Activated CD8-positive, alpha-beta T cell treated with anti-CD3 and anti-CD28 coated beads, Interleukin-2, amount 10 ng/mL, durations not matched to agents 7 days and 5 days (primary cell): ENCODE results near the gene HRNR. TPM values are rescaled to one million over a fixed set of nuclear protein-coding genes. Genes with fewer than 3 reads are reported as not detected.
"Not testable (repeated sequence)": the region's sequence is repeated elsewhere in the genome, so short reads cannot be mapped to it uniquely, and the experiment has no call there.

Source experiments
- ATAC-seq: fragments of 150-1000 bp; cut with Tn5 transposase; one replicate; pipeline ENCODE4 v1.10.0; 2021; ENCODE audit warnings: moderate library complexity
- CTCF ChIA-PET: fragments of 350-600 bp; sonication (Branson Sonifier 250); formaldehyde crosslinking; loops from one replicate; lab custom pipeline; 2021; ENCODE audit warnings: antibody characterized with exemption; lab: Charles Lee
- POLR2A ChIA-PET: fragments of 350-600 bp; sonication (Branson Sonifier 250); formaldehyde crosslinking; loops from one replicate; lab custom pipeline; 2021; ENCODE audit warnings: antibody characterized with exemption; lab: Charles Lee
- DNase-seq: peaks from one replicate; pipeline ENCODE4 v3.0.0-alpha.2; 2020
- H3K27ac Mint-ChIP-seq: one replicate; pipeline ENCODE4 v1.8.0; 2021; ENCODE audit warnings: mild to moderate bottlenecking, mixed read lengths
- H3K27me3 Mint-ChIP-seq: one replicate; pipeline ENCODE4 v1.8.0; 2021; ENCODE audit warnings: low read depth, mixed read lengths
- H3K36me3 Mint-ChIP-seq: one replicate; pipeline ENCODE4 v1.8.0; 2021; ENCODE audit warnings: low read depth, mixed read lengths
- H3K4me1 Mint-ChIP-seq: one replicate; pipeline ENCODE4 v1.8.0; 2021; ENCODE audit warnings: low read depth, mixed read lengths
- H3K4me3 Mint-ChIP-seq: one replicate; pipeline ENCODE4 v1.8.0; 2021; ENCODE audit warnings: mild to moderate bottlenecking, mixed read lengths
- H3K9me3 Mint-ChIP-seq: one replicate; pipeline ENCODE4 v1.8.0; 2022; ENCODE audit warnings: mixed read lengths; ENCODE audit not compliant: insufficient read depth
- total RNA-seq, 2 experiments: library from RNA; stranded (reverse); gene quantifications; one replicate each; pipeline ENCODE4 v1.2.3, GENCODE V29; 2021

The HRNR gene
- total RNA-seq, 2 experiments from 2014 or later: not detected

DNA sequence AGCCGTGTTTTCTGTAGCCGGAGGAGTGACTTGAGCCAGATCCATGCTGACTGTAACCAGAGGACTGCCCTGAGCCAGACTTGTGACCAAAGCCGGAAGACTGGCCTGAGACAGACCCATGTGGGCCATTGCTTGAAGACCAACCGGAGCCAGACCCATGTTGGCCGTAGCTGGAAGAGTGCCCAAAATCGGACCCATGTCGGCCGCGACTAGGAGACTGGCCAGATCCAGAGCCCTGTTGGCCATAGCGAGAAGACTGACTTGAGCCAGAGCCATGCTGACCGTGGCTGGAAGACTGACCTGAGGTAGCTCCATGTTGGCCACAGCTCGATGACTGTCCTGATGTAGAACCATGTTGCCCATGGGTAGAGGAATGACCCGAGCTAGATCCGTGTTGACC, 4.6 kb downstream of the HRNR start:
- DNase-seq, H3K27me3 Mint-ChIP-seq, H3K27ac Mint-ChIP-seq, H3K36me3 Mint-ChIP-seq, ATAC-seq, H3K4me3 Mint-ChIP-seq, POLR2A ChIA-PET, CTCF ChIA-PET, H3K4me1 Mint-ChIP-seq: not testable (repeated sequence)
- peaks cover 10% of the 10 kb centered on the region for H3K9me3 Mint-ChIP-seq

DNA sequence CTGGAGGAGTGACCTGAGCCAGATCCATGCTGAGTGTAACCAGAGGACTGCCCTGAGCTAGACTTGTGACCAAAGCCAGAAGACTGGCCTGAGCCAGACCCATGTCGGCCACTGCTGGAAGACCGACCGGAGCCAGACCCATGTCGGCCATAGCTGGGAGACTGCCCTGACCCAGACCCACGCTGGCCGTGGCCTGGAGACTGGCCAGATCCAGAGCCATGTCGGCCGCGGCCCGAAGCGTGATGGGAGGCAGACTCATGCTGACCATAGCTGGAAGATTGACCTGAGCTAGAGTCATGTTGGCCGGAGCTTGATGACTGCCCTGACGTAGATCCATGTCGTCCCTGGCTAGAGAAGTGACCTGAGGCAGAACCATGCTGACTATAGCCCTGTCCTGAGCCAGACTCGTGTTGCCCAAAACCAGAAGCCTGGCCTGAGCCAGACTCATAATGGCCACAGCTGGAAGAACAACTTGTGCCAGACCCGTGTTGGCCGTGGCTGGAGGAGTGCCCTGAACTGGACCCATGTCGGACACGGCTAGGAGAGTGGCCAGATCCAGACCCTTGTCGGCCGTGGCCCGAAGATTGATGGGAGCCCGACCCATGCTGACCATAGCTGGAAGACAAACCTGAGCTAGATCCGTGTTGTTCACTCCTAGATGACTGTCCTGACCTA, 5.1 kb downstream of the HRNR start:
- CTCF ChIA-PET: no interaction called here
- Mint-ChIP-seq H3K27ac (no peak overlapping the region), H3K9me3 (peaks cover 10% of the 10 kb centered on the region), H3K27me3 (peaks cover 6% of the 10 kb centered on the region), H3K4me1 (no peaks in the 10 kb centered on the region), H3K36me3 (no peaks in the 10 kb centered on the region), H3K4me3 (no peak overlapping the region)
- ATAC-seq (no peak), DNase-seq (no peak)
- POLR2A ChIA-PET: no interaction called here

DNA sequence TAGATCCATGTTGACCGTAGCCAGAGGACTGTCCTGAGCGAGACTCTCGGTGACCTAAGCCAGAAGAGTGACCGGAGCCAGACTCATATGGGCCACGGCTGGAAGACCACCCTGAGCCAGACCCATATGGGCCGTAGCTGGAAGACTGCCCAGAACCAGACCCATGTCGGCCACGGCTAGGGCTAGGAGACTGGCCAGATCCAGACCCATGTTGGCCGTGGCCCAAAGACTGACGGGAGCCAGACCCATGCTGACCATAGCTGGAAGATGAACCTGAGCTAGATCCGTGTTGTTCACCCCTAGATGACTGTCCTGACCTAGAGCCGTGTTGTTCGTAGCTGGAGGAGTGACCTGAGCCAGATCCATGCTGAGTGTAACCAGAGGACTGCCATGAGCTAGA, 8.4 kb downstream of the HRNR start:
- H3K36me3 Mint-ChIP-seq, POLR2A ChIA-PET, ATAC-seq, H3K27ac Mint-ChIP-seq, H3K27me3 Mint-ChIP-seq, DNase-seq, H3K4me3 Mint-ChIP-seq, H3K4me1 Mint-ChIP-seq, CTCF ChIA-PET: not testable (repeated sequence)
- H3K9me3 Mint-ChIP-seq: peaks cover 13% of the 10 kb centered on the region

DNA sequence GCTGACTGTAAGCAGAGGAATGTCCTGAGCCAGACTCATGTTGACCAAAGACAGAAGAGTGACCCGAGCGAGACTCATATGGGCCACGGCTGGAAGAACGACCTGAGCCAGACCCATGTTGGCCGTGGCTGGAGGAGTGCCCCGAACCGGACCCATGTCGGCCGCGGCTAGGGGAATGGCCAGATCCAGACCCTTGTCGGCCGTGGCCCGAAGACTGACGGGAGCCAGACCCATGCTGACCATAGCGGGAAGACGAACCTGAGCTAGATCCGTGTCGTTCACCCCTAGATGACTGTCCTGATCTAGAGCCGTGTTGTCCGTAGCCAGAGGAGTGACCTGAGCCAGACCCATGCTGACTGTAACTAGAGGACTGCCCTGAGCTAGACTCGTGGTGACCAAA, 9.1 kb downstream of the HRNR start:
- POLR2A ChIA-PET, CTCF ChIA-PET, ATAC-seq, H3K4me1 Mint-ChIP-seq, H3K4me3 Mint-ChIP-seq, H3K27me3 Mint-ChIP-seq, H3K36me3 Mint-ChIP-seq, DNase-seq, H3K27ac Mint-ChIP-seq: not testable (repeated sequence)
- H3K9me3 Mint-ChIP-seq: peaks cover 13% of the 10 kb centered on the region

DNA sequence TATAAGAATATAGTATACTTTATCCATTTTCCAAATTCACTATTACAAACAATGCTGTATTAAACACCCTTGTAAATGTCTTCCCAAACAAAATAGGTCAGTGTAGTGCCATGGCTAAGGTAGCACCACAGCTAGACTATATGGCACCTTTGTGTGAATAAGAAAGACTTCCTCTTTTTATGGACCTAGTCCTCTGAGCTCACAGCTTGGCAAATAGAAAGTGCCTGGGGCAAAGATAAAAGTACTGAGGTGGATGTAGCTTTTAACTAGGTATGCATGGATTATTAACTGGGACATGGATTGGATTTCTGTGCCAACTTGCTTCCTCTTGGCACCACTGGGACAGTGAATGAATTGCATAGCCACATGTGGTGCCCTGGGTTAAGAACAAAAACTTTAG, 25.0 kb downstream of the HRNR start:
- ChIA-PET POLR2A (no interaction called here), CTCF (interaction anchor here (1.1 to 1.6 kb wide), 5 partner anchors 10 to 260 kb away, joined by 3 to 6 read pairs (median 4); no protein-coding TSS in a partner anchor)
- Mint-ChIP-seq H3K4me1 (no peaks in the 10 kb centered on the region), H3K27ac (no peak overlapping the region), H3K27me3 (peaks cover 10% of the 10 kb centered on the region), H3K36me3 (no peaks in the 10 kb centered on the region), H3K9me3 (no peaks in the 10 kb centered on the region), H3K4me3 (no peak overlapping the region)
- ATAC-seq: no peak
- no peak for DNase-seq

DNA sequence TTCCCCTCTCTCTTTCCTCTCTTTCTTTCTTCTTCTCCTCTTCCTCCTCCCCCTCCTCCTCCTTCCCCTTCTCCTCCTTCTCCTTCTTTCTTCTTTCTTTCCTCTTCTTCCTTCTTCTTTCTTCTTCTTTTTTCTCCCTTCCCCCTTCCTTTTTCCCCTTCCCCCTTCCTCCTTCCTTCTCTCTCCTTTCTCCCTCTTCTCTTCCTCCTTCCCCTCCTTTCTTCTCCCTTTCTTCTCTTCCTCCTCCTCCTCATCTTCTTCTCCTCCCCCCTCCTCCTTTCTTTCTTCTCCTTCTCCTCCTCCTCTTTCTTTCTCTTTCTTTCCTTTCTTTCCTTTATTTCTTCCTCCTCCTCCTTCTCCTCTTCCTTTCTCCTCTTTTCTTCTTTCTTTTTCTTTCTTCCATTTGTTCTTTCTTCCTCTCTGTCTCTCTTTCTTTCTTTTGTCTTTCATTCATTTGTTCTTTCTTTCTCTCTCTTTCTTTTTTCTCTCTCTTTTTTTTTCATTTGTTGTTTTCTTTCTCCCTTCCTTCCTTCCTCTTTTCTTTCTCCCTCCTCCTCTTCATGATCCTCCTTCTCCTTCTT, 26.5 kb downstream of the HRNR start:
- Mint-ChIP-seq H3K36me3 (no peaks in the 10 kb centered on the region), H3K4me3 (no peak overlapping the region), H3K27ac (no peak overlapping the region), H3K4me1 (no peaks in the 10 kb centered on the region), H3K27me3 (peaks cover 8% of the 10 kb centered on the region), H3K9me3 (no peaks in the 10 kb centered on the region)
- DNase-seq (no peak), ATAC-seq (no peak)
- CTCF ChIA-PET: no interaction called here
- POLR2A ChIA-PET: no interaction called here

DNA sequence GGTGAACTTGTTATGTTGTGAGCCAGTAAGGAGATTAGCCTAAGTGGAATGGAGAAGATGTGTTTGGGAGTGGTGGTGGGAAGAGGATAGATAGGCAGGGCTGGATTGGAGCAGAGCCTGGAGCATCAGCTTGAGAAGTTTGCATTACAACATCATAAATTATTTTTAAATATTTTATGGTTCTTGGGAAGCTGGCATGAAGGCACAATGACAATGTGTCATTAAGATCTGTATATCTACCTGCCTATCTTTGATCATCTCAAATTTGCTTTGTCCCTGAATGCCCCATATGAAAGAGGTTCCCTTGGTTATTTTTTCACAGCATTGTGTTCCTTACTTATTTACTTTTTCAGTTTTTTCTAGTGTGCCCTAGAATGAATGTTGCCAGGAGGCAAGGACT, 32.3 kb downstream of the HRNR start:
- POLR2A ChIA-PET: no interaction called here
- H3K9me3 Mint-ChIP-seq: no peaks in the 10 kb centered on the region
- peaks cover 6% of the 10 kb centered on the region for H3K4me1 Mint-ChIP-seq
- no peaks in the 10 kb centered on the region for H3K36me3 Mint-ChIP-seq
- no peak for DNase-seq
- no peak overlapping the region for H3K4me3 Mint-ChIP-seq
- CTCF ChIA-PET: interaction anchor here (1.3 to 2.7 kb wide), 4 partner anchors 138 to 267 kb away, joined by 6 to 37 read pairs (median 8); no protein-coding TSS in a partner anchor
- no peak for ATAC-seq
- peaks cover 10% of the 10 kb centered on the region for H3K27me3 Mint-ChIP-seq
- H3K27ac Mint-ChIP-seq: no peak overlapping the region

DNA sequence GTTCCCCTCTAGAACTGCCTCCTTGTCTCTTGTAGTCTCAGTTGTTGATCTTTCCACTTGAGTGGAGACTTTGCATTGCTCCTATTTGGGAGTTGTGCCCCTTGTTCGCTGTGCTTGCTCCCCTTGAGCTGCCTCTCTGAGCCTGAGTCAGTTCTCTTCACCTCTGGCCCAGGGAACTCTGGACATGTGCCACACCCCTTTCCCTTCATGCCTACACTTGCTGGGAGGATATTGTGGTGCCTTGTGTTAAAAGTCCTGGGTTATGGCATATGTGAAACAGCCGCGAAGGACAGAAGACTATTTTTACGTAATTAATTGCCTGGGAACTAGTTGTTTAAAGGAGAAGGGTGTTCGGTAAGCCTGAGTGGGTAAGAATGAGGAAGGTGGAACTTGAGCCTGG, 32.7 kb downstream of the HRNR start:
- ChIA-PET POLR2A (no interaction called here), CTCF (interaction anchor here (1.3 to 2.7 kb wide), 4 partner anchors 138 to 268 kb away, joined by 6 to 37 read pairs (median 8); no protein-coding TSS in a partner anchor)
- no peak overlapping the region for H3K27ac Mint-ChIP-seq
- H3K4me1 Mint-ChIP-seq: peaks cover 6% of the 10 kb centered on the region
- no peaks in the 10 kb centered on the region for H3K36me3 Mint-ChIP-seq
- DNase-seq (no peak), ATAC-seq (no peak)
- no peak overlapping the region for H3K4me3 Mint-ChIP-seq
- peaks cover 10% of the 10 kb centered on the region for H3K27me3 Mint-ChIP-seq
- H3K9me3 Mint-ChIP-seq: no peaks in the 10 kb centered on the region

DNA sequence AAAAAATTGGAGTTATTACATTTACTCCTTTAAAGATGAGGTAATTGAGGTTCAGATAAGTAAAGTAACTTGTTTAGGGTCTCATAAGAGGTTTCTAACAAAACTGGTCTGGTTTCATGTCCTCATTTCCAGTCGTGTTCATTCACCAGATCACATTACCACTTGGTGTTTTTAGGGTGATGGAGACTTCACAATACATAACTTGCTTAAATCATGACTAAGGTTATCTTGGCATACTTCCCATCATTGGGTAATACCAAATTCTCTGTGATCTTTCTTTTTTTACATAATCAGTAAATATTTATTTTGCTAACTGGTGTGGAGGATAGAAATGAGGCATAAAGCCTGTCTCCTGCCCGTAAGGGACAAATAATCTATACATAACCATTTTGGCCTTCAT, 33.4 kb downstream of the HRNR start:
- POLR2A ChIA-PET: no interaction called here
- Mint-ChIP-seq H3K36me3 (no peaks in the 10 kb centered on the region), H3K4me3 (no peak overlapping the region), H3K4me1 (peaks cover 6% of the 10 kb centered on the region), H3K27me3 (peaks cover 10% of the 10 kb centered on the region), H3K9me3 (no peaks in the 10 kb centered on the region), H3K27ac (no peak overlapping the region)
- CTCF ChIA-PET: interaction anchor here (1.3 to 2.7 kb wide), 4 partner anchors 137 to 268 kb away, joined by 6 to 37 read pairs (median 8); no protein-coding TSS in a partner anchor
- no peak for ATAC-seq
- no peak for DNase-seq

DNA sequence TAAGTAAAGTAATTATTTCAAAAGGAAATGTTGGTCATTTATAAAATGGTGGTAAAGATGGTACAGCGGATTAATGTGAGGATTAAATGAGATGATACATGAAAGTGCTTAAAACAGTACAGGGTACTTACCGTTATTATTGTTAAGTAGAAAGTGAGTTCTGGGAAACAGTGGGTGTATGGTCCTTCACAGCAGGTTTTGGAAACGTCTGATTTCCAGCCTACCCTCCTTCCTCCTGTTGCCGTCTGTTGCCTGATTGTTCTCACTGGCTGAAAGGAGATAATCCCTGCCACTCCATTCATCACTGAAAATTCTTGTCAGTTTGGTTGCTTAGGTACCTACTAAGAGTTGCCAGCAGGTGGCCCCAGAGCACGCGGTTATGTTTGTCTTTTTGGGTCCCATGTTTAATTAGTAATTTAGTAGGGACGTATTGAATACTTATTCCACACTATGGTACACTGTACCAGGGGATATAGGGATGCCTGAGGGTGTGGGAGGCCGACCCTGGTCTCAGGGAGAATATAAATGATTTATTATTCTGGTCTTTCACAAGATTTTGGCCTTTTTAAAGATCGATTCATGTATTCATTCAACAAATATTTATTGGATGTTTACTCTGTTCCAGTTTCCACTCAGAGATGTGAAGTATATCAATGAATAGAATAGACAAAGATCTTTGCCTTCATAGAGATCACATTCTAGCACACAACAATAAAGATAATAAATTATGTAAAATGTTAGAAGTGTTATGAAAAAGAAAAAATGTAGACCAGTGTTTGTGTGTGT, 34.1 kb downstream of the HRNR start:
- Mint-ChIP-seq H3K4me1 (peaks cover 6% of the 10 kb centered on the region), H3K27me3 (peaks cover 12% of the 10 kb centered on the region), H3K27ac (no peak overlapping the region), H3K9me3 (no peaks in the 10 kb centered on the region), H3K36me3 (no peaks in the 10 kb centered on the region), H3K4me3 (peak overlapping the region; percentile 66)
- POLR2A ChIA-PET: no interaction called here
- ATAC-seq: peak; percentile 57
- CTCF ChIA-PET: interaction anchor here (0.7 to 12.3 kb wide), 16 partner anchors 9 to 269 kb away, joined by 3 to 322 read pairs (median 4); no protein-coding TSS in a partner anchor
- peak; percentile 77 for DNase-seq

DNA sequence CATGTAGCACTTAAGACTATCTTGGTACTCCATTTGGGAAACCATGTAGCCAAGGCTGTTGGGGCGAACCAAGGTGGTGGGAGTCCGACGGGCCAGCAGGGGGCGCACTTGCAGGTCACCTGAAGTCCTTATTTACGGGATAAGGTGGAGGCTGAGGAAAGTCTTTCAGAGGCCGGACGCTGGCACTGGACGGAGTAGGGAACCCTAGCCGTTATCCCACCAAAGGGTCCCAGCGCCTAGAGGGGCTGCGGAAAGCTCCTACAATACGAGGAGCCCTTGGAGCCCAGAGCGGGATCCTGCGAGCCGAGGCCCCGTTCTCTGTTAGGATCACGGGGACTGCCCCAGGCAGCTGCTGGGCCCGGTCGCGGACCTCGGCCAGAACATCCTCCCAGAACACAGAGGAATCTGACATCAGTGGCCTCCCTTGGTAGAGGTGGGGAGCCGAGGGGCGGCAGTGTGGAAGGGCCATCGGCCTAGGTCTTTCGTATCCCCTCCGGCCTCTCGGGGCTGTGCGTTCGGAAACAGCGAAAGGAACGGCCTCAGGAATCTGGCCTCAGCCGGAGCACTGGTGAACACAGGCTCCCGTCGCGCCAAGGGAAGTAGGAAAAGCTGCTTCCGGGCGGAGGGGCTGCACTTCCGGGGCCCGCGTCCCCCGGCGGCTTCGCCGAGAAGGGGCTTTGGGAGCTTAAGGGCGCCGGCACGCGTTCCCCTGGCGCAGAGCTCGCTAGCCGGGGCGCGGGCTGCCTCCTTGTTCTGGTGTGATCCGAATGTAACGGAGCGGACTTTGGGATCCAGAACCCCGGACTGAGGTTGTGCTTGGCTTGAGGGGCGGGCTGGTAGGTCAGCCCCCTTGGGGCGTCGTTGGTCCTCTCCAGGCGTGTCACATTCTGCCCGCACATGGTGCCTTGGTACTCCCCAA, 35.1 kb downstream of the HRNR start:
- CTCF ChIA-PET: interaction anchor here (0.6 to 12.3 kb wide), 21 partner anchors 10 to 270 kb away, joined by 3 to 322 read pairs (median 4); no protein-coding TSS in a partner anchor
- H3K27ac Mint-ChIP-seq: no peak overlapping the region
- POLR2A ChIA-PET: no interaction called here
- H3K4me1 Mint-ChIP-seq: peaks cover 6% of the 10 kb centered on the region
- DNase-seq (peak; percentile 80), ATAC-seq (peak; percentile 74)
- peak overlapping the region; percentile 66 for H3K4me3 Mint-ChIP-seq
- H3K27me3 Mint-ChIP-seq: peaks cover 13% of the 10 kb centered on the region
- no peaks in the 10 kb centered on the region for H3K36me3 Mint-ChIP-seq
- no peaks in the 10 kb centered on the region for H3K9me3 Mint-ChIP-seq
